ENCODE data around the gene PLEKHG1.

DNA sequence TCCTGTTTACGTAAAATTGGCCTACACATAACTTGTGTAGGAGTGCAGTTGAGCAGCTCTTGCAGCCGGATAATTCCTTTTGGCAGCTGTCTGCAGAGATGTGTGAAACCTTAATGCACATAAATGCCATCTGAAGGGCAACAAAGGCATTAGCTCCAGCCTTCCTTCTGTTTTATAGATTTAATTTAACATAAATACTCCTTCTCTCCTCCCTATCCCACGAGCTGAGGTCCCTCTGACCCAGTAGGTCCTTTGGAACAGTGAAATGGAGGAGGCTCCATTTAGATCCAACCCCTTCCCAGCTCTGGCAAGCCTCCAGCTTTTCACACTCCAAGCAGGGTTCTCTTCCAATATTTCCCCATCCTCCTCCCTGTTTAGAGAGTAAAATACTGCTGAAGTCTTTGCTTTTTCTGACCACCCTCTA, 6.5 kb downstream of the PLEKHG1 start:
- TF ChIP-seq, protein P1, sequence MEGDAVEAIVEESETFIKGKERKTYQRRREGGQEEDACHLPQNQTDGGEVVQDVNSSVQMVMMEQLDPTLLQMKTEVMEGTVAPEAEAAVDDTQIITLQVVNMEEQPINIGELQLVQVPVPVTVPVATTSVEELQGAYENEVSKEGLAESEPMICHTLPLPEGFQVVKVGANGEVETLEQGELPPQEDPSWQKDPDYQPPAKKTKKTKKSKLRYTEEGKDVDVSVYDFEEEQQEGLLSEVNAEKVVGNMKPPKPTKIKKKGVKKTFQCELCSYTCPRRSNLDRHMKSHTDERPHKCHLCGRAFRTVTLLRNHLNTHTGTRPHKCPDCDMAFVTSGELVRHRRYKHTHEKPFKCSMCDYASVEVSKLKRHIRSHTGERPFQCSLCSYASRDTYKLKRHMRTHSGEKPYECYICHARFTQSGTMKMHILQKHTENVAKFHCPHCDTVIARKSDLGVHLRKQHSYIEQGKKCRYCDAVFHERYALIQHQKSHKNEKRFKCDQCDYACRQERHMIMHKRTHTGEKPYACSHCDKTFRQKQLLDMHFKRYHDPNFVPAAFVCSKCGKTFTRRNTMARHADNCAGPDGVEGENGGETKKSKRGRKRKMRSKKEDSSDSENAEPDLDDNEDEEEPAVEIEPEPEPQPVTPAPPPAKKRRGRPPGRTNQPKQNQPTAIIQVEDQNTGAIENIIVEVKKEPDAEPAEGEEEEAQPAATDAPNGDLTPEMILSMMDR (IDR thresholded peaks at IDR 0.05): no peak
- no peak for TF ChIP-seq POLR2A (IDR thresholded peaks at IDR 0.05)

All from right lobe of liver (tissue), 4 donors.